HG02763 (cell line): ENCODE data around the gene TNS1.

Experiments used
- ATAC-seq: cut with Tn5 transposase; IDR thresholded peaks from one replicate; pipeline ENCODE4 v1.9.1; 2021; ENCODE audit warnings: mild to moderate bottlenecking, moderate library complexity; ENCODE audit not compliant: unreplicated experiment

TNS1 gene

GRCh38 chr2:218002143-218002844 is 501 bp downstream of the TNS1 start:
- ATAC-seq: no peak

- no peak for ATAC-seq
Measured at GRCh38 chr2:218001629-218002028, 1.2 kb downstream of the TNS1 start.

GRCh38 chr2:218000136-218000535 is 2.7 kb downstream of the TNS1 start:
- ATAC-seq: no peak

GRCh38 chr2:217999595-217999959 is 3.2 kb downstream of the TNS1 start:
- ATAC-seq: no peak

- no peak for ATAC-seq
Measured at GRCh38 chr2:217998926-217999594, 3.7 kb downstream of the TNS1 start.

- no peak for ATAC-seq
Measured at GRCh38 chr2:217997510-217997909, 5.3 kb downstream of the TNS1 start.

GRCh38 chr2:217996361-217996760 is 6.4 kb downstream of the TNS1 start:
- ATAC-seq: no peak

- no peak for ATAC-seq
Measured at GRCh38 chr2:217995731-217996231, 7.0 kb downstream of the TNS1 start.

GRCh38 chr2:217994776-217995274 is 8.0 kb downstream of the TNS1 start:
- no peak for ATAC-seq

- ATAC-seq: no peak
Measured at GRCh38 chr2:217993817-217994463, 8.9 kb downstream of the TNS1 start.

GRCh38 chr2:217993138-217993537 is 9.7 kb downstream of the TNS1 start:
- ATAC-seq: no peak

GRCh38 chr2:217992061-217992460 is 10.7 kb downstream of the TNS1 start:
- ATAC-seq: no peak

- no peak for ATAC-seq
Measured at GRCh38 chr2:217990791-217991465, 11.9 kb downstream of the TNS1 start.

GRCh38 chr2:217990389-217990788 is 12.4 kb downstream of the TNS1 start:
- ATAC-seq: no peak

GRCh38 chr2:217989221-217989948 is 13.4 kb downstream of the TNS1 start:
- no peak for ATAC-seq

- ATAC-seq: no peak
Measured at GRCh38 chr2:217988840-217989204, 14.0 kb downstream of the TNS1 start.

GRCh38 chr2:217988014-217988839 is 14.6 kb downstream of the TNS1 start:
- ATAC-seq: no peak

- ATAC-seq: no peak
Measured at GRCh38 chr2:217987391-217987790, 15.4 kb downstream of the TNS1 start.

- ATAC-seq: no peak
Measured at GRCh38 chr2:217986256-217986961, 16.4 kb downstream of the TNS1 start.
